ENCODE data around the gene PTPRG.

DNA sequence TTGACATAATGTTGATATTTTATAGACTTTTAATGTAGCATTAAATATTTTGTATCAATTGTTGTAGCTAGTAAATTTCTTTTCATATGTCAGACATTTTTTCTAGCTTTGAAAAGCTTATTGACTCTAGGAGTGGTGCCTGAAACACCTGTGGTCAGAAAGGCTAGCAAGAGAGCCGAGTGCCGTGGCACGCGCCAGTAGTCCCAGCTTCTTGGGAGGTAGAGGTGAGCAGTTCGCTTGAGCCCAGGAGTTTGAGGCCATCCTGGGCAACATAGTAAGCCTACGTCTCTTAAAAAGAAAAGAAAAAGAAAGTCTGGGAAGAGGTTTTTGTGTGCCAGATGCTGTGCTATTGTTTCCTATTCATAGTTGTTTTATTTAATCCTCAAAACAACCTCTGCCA is 613.8 kb downstream of the PTPRG start:
- TF ChIP-seq, protein P1, sequence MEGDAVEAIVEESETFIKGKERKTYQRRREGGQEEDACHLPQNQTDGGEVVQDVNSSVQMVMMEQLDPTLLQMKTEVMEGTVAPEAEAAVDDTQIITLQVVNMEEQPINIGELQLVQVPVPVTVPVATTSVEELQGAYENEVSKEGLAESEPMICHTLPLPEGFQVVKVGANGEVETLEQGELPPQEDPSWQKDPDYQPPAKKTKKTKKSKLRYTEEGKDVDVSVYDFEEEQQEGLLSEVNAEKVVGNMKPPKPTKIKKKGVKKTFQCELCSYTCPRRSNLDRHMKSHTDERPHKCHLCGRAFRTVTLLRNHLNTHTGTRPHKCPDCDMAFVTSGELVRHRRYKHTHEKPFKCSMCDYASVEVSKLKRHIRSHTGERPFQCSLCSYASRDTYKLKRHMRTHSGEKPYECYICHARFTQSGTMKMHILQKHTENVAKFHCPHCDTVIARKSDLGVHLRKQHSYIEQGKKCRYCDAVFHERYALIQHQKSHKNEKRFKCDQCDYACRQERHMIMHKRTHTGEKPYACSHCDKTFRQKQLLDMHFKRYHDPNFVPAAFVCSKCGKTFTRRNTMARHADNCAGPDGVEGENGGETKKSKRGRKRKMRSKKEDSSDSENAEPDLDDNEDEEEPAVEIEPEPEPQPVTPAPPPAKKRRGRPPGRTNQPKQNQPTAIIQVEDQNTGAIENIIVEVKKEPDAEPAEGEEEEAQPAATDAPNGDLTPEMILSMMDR (conservative IDR thresholded peaks at IDR 0.05; ENCODE audit: low read depth, low read length) = no peak
- TF ChIP-seq EZH2 (IDR thresholded peaks at IDR 0.05; ENCODE audit: borderline replicate concordance, low read depth, low read length, poor library complexity, severe bottlenecking) = no peak
